GM19239 (cell line): ENCODE results near the gene SCAP.

Experiments
- DNase-seq: peaks from one replicate; pipeline ENCODE4 v3.0.0; 2011; ENCODE audit warnings: low spot score; ENCODE audit not compliant: insufficient read length
- FAIRE-seq: peaks from 2 replicates; lab custom pipeline; 2011; peaks lifted over from hg19 to GRCh38; lab: Jason Lieb, UNC

Gene SCAP

DNA sequence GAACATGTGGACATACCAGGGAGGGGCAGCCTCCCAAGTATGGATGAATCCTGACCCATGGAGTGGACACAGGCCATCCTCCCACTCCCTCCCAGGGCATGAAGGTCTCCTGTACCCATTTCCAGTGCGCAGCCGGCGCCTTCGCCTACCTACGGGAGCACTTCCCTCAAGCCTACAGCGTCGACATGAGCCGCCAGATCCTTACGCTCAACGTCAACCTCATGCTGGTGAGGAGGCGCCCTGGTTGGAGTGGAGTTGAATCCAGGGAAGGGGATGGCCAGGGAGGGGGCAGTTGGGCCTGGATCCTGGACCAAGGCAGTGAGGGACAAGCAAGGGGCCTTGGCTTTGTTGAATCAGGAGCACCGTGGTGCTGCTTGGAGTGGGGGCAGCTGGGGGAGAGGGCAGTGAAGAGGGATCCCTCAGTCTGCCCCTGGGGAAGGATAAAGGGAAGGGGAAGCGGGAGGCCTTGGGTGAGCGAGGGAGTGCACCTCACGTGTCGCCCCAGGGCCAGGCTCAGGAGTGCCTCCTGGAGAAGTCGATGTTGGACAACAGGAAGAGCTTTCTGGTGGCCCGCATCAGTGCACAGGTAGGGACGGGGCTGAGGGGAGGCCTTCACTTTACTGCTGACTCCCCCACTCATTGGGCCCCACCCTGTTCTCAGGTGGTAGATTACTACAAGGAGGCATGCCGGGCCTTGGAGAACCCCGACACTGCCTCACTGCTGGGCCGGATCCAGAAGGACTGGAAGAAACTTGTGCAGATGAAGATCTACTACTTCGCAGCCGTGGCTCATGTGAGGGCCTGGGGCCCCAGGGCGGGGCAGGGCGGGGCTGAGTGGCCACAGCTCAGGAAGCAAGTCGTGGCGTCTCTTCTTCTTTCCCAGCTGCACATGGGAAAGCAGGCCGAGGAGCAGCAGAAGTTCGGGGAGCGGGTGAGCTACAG lies 69.7 kb downstream of the SCAP start:
- FAIRE-seq = no peak
- no peak for DNase-seq

DNA sequence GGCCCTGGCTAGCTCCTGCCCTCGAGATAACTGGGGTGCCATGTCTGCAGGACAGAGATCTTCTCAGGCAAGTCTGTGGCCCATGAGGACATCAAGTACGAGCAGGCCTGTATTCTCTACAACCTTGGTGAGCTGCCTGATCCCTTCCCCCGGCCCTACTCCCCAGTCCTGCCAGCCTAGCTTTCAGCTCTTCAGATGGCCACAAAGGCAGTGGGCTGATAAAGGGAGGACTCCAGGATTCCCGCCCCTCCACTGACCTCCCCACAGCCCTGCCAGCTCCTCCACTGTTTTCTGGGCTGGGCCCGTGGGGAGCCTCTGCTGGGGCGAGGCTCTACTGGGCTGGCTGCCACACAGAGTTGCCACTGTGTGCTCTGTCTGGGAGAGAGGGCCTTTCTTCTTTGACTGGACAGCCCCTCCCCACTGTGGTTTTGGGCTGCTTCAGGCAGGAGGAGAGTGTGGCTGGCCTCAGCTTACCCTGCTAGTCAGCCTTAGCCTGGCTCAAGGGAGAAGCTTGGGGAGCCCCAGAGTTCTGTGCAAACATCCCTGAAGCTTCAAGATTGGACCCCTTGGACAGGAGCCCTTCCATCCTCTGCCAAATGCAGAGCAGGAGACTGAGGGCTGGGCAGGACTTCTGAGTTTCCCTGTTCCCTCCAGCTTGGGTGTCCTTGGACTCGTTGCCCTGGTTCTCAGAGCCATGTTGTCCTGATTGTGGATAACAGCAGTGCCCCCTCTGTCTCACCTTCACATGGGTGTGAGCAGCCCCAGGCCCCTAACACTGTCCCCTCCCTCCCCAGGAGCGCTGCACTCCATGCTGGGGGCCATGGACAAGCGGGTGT lies 70.6 kb downstream of the SCAP start:
- DNase-seq = no peak
- no peak for FAIRE-seq

DNA sequence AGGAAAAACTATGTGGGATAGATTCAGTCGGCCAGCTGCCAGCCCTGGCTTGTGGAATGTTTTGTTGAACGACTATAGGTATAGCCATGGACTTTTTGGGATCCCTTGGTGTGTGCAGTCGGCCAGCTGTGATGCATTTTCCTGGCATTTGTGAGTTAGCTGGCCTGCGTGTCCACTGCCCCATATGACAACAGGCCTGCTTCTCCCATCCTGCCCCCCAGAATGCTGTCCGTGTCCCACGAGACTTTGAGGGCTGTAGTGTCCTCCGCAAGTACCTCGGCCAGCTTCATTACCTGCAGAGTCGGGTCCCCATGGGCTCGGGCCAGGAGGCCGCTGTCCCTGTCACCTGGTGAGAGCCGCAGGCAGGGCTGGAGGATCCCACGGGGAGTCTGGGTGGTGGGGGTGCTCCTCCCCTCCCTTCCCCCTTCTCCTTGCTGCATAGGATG lies 71.3 kb downstream of the SCAP start:
- DNase-seq (no peak), FAIRE-seq (no peak)

DNA sequence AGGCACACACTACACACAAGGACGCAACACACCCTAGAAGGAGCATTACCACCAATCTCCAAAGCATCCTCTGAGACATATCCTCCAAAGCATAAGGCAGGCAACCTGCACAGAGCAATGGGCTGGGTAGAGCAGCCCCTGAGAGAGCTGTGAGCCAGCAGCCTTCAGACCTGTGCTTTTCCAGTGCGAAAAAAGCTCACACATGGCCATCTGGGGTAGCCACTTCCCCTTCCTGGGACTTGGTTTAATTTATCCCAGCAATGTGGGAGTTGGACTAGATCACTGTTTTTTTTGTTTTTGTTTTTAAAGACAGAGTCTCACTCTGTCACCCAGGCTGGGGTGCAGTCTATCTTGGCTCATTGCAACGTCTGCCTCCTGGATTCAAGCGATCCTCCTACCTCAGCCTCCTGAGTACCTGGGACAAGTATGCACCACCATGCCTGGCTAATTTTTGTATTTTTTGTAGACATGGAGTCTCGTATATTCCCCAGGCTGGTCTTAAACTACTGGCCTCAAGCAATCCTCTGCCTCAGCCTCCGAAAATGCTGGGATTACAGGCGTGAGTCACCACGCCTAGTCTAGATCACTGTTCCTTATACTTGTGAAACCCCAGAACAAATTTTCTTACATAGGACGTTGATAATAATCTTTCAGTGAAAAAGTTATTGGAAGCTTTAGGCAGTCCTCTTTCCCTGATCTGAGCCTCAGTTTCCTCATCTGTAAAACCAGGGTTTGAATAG lies 76.0 kb downstream of the SCAP start:
- DNase-seq (no peak), FAIRE-seq (no peak)

DNA sequence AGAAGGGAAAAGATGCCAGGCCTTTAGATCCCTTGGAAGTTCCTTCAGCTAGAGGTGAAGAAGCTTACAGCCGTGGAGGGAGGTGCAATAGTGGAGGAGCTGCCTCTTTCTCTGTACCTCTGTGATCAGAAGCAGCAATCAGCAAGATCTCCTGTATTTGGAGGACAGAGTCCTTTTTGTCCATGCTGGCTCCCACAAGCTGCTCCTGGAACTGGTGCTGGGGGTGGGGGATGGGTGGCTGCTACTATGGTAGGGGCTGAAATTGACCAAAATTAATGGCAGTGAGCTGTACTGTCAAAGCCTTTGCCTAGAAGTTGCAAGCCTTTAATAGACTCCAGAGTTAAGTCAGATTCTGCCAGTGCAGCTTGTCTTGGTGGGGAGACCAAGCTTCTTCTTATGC lies 76.7 kb downstream of the SCAP start:
- no peak for FAIRE-seq

DNA sequence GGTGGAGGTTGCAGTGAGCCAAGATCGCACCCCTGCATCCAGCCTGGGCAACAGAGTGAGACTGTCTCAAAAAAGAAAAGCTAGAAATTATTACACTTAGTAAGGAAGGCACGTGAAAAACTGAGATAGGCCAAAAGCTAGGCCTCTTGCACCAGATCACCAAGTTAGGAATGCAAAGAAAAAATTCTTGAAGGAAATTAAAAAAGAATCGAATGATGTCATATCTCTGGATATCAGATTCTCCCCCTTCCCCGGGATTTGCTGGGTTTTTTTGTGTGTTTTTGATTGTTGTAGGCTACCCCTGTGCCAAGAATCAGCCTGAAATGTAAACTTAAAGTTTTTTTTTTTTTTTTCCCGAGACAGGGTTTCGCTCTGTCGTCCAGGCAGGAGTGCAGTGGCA lies 77.5 kb downstream of the SCAP start:
- no peak for DNase-seq
- no peak for FAIRE-seq

More for the DNA sequence above, 76.7 kb downstream of the SCAP start:
- DNase-seq = no peak

DNA sequence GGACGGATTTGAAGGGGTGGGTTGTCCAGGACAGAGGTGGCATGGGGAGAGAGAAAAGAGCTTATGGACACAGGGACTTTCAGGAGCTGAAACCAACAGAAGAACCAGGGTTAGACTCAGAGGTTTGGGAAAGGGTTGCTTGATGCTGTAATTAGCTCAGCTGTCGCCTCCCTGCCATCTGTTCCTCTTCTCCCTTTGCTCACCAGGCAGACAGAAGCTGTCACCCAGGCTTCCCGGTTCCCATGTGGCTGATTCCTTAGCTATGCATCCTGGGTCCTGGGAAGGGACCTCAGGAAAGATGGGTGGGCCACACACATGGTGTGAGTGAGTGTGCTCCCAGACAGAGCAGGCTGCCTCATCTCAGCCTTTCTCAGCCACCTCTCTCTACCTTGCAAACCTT lies 80.9 kb downstream of the SCAP start:
- FAIRE-seq (no peak), DNase-seq (no peak)

DNA sequence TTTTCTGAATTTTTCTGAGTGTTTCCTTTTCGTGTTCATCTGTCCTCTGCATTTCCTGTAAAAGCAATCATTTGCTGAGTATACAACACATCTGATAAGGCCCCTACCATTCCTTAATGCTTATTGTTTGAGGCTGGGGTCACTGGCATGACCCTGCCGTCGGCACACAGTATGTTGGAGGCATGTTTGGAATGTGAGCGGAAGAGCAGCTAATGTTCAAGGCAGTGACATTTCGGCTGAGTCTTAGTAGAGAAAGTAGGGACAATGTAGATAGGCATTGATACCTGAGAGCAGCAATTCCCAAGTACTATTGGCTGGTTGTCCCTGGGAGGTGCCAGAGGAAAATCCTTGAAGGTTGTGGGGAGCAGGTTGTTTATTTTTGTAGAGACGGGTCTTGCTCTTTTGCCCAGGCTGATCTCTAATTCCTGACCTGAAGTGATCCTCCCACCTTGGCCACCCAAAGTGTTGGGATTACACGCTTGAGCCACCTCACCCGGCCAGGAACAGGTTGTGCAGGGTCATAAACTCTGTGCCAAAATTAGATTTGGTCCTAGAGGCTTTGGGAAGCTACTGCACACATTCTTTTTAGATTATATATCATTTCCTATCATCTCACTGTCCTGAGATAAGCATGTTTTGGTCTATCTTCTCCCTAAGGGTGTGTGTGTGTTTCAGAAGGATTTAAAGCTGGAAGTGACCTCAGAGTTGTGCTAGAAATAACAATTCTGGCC lies 81.4 kb downstream of the SCAP start:
- DNase-seq = no peak
- FAIRE-seq = no peak

DNA sequence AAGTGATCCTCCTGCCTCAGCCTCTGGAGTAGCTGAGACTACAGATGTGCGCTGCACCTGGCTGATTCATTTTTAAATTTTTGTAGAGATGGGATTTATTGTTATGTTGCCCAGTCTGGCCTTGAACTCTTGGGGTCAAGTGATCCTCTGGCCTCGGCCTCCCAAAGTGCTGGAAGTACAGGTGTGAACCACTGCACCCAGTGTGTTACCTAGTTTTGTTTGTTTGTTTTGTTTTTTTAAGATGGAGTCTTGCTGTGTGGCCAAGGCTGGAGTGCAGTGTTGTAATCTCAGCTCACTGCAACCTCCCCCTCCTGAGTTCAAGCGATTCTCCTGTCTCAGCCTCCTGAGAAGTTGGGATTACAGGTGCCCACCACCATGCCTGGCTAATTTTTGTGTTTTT lies 82.8 kb downstream of the SCAP start:
- no peak for FAIRE-seq
- no peak for DNase-seq

DNA sequence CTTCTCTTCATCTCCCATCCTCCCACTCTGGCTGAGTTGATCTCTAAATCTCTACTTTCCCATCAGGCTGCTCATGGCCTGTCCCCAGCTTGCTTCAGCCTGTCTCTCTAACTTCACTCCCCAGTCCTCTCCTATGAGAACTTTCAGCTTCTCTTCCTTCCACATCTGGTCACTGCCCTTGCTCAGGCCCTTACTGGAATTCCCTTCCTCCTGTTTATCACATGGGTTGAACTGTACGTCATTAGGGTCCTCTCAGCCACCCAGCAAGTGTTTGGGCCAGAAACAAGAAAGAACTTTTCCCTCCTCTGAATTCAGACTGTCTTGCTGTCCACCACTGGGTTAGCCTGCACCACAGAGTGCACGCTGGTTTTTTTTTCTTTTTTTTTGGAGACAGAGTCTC lies 89.9 kb downstream of the SCAP start:
- FAIRE-seq (no peak), DNase-seq (no peak)

DNA sequence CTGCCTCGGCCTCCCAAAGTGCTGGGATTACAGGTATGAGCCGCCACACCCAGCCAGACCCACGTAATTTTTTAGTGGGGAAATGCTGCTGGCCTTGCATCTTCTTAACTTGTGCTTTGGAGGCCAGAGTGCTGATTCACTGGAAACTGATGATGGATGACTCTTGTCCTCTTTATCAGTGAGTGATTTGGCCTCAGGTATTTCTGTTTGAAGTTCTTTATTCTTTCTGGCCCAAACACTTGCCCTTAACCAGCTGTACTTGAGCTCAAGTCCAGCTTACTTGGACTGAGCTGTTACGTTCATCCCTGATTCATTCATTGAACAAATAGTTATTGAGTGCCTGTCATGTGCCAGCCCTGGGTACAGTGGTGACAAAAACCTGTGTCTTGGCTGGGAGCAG lies 90.7 kb downstream of the SCAP start:
- no peak for FAIRE-seq
- no peak for DNase-seq

DNA sequence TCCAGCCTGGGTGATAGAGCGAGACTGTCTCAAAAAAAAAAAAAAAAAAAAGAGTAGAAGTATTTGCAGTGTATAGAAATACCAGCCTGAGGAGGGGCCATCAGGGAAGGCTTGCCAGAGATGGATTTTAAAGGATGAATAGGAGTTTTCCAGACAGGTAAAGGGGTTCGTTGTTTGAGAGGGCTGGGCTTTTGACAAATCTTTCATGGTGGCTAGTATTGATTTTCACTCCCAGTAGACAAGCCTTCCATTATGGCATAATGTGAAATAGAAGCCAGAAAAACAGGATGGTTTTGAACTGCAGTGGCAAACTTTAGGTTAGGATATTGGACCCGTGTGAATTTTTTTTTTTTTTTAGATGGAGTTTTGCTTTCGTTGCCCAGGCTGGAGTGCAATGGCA lies 91.3 kb downstream of the SCAP start:
- DNase-seq = no peak

DNA sequence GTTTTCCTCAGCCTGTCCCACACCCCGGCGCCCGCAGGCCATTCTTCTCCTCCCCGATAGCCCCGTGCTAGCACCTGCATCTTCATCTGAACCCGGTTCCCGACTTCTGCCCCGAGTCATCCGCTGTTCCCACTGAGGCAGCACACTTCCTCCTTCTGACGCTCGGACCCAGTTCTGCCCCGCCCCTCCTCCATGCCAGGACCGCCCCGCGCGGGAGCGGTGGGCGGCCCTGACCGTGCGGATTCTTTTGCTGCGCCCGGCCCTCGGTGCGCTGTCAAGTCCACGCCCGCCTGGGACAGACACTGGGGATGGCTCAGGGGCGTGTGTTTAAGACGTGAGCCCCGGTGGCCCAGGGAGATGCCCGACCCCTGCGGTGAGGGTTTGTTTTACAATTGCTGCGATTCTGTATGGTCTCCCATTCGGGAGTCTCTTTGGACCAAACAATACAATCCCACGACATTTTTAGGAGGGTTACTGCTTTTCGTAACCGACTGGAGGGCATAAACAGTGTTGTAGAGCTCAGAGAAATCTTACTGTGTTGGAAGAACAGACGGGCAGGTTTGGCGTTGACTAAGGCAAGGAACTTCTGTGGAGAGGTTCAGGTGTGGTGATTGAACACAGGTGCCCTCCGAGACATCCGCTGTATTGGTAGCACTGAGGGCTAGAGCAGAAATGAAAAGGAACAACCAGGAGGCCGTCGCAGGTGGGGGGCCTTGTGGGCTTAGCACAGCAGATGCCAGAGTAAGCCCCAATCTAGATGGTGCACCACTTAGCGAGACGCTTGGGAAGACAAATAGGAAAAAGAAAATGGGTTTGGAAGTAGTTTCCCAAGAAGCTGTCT lies 94.2 kb downstream of the SCAP start:
- peak; percentile 87 for FAIRE-seq
- peak; percentile 81 for DNase-seq

More for the DNA sequence above, 91.3 kb downstream of the SCAP start:
- no peak for FAIRE-seq

DNA sequence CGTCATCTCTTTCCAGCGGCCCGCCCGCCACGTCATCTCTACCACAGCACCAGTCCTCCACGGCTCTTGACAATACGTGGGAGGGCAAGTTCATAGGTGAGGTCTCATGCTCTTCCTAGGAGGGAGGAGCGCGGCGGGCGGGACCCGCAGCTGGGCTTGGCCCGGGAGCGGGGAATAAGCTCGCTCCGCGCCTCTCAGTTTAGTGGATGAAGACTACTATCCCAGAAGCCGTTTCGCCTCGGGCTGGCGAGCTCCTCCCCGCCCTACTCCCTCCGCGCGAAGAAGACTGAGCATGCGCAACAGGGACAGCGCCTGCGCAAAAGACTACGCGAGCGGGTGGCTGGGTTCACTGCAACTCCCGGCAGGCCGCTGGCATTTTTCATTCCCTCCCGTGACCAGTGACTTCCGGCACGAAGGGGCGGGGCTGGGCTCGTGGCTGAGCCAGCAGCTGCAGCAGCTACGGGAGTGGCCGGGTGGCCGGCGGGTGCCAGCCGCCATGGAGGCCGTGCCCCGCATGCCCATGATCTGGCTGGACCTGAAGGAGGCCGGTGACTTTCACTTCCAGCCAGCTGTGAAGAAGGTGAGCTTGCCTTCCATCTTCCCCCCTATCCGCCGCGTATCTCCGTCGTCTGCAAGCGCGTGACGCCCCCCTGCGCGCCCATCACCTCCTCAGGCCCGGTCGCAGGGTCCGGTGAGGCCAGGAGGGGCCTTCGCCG lies 95.0 kb downstream of the SCAP start, which contains the start of gene PTPN23:
TSS of gene PTPN23 (plus strand) at position 421 of the 716 bp plus-strand sequence. CDS start at position 497, 76 bp downstream.
- peak; percentile 97 for FAIRE-seq
- DNase-seq = peak; percentile 89

DNA sequence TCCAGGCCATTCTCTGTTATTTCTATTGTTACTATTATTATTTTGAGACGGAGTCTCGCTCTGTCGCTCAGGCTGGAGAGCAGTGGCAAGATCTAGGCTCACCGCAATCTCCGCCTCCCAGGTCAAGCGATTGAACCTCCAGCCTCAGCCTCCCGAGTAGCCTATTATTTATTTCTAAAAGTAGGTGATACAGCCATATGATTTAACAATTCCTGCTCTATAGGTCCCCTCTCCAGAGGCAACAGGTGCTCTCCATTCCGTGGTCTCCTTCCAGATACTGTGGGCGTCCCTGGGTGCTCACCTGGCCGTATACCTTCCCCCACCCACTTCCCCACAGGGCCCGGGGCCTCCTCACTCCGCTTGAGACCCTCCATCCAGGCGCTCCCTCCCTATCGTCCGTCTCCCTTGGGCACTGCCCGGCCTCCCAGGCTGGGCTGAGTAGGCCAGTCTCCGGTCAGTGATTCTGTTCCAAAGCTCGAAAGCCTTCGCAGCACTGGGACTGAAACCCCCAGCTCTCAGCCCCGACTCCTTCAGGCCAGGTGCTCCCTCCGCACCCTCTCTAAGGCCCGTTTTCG lies 95.6 kb downstream of the SCAP start:
- DNase-seq = peak; percentile 50
- FAIRE-seq = no peak

DNA sequence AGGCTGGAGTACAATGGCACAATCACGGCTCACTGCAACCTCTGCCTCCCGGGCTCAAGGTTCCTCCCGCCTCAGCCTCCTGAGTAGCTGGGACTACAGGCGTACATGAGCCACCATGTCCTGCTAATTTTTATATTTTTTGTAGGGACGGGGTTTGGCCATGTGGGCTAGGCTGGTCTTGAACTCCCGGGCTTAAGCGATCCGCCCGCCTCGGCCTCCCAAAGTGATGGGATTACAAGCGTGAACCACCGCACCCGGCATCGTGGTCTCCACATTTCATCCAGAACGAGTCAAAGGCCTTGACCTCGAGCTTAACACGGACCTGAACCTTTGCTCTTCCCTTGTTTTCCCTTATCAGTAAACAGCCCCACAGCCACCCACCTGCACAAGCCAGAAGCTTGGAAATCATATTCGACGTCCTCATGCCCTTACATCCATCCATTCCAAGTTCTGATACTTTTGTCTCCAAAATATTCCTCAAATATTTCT lies 96.3 kb downstream of the SCAP start:
- DNase-seq (no peak), FAIRE-seq (no peak)

DNA sequence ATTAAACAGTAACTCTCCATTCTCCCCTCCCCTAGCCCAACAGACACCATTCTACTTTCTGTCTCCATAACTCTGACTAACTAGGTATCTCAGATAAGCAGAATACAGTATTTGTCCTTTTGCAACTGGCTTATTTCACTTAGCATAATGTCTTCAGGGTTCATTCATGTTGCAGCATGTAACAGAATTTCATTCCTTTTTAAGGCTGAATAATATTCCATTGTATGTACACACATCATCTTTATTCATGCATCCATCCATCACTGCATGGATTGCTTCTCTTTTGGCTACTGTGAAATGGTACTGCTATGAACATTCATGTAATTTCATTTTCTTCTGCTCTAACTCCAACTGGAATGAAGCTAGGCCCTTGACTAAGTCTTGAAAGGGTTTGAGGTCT lies 96.9 kb downstream of the SCAP start:
- FAIRE-seq (no peak), DNase-seq (no peak)

DNA sequence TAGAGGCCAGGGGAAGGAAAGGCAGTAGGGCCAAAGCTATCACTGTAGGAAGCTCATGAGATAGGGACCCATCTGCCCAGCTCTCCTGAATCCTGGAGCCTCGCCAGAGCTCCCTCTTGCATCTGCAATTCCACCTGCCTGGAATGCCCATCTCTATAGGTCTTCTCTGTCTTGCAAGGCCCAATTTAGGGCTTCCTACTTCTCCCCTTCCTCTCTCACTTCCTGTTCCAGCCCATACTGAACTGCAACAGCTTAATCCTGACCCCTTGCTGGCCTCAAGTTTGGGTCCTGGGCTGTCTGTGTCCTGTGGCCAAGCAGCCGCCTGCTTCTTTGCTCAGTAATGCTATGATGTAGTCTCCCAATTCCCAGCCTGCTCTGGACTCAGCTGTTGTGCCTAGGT lies 98.6 kb downstream of the SCAP start:
- DNase-seq (no peak), FAIRE-seq (no peak)
